CD8-positive, alpha-beta memory T cell (primary cell): ENCODE data around the gene CD209. TPM values are rescaled to one million over a fixed set of nuclear protein-coding genes. Genes with fewer than 3 reads are reported as not detected.

Experiments used
- CTCF ChIA-PET: fragments of 350-600 bp; sonication (Branson Sonifier 250); formaldehyde crosslinking; loops from one replicate; lab custom pipeline; 2021; ENCODE audit warnings: antibody characterized with exemption; lab: Charles Lee
- POLR2A ChIA-PET: fragments of 350-600 bp; sonication (Branson Sonifier 250); formaldehyde crosslinking; loops from one replicate; lab custom pipeline; 2021; ENCODE audit warnings: antibody characterized with exemption; lab: Charles Lee
- DNase-seq, 5 donors: peaks; one replicate each; pipeline versions ENCODE4 v3.0.0 to v3.0.0-alpha.2; 2020 to 2022; ENCODE audit warnings: mixed read lengths in 1 of 5
- H3K27ac ChIP-seq: one replicate; pipeline ENCODE4 v1.7.0; 2013; ENCODE audit warnings: low read depth, mild to moderate bottlenecking, low read length, moderate library complexity
- H3K27me3 ChIP-seq: 2 replicates; pipeline ENCODE4 v1.7.0; 2013; ENCODE audit warnings: low read length, mild to moderate bottlenecking; ENCODE audit not compliant: insufficient read depth, poor library complexity, severe bottlenecking
- H3K36me3 ChIP-seq: 2 replicates; pipeline ENCODE4 v1.7.0; 2013; ENCODE audit warnings: mild to moderate bottlenecking, low read length, moderate library complexity; ENCODE audit not compliant: insufficient read depth
- H3K4me1 ChIP-seq: 2 replicates; pipeline ENCODE4 v1.7.0; 2013; ENCODE audit warnings: mild to moderate bottlenecking, low read length, moderate library complexity; ENCODE audit not compliant: insufficient read depth
- H3K4me3 ChIP-seq: 2 replicates; pipeline ENCODE4 v1.7.0; 2013; ENCODE audit warnings: mild to moderate bottlenecking, low read length
- H3K9me3 ChIP-seq: 2 replicates; pipeline ENCODE4 v1.7.0; 2013; ENCODE audit warnings: mild to moderate bottlenecking, low read length
- H3K27ac Mint-ChIP-seq, 8 donors: one replicate each; pipeline ENCODE4 v1.8.0; 2020 to 2021; ENCODE audit warnings: mixed read lengths in 8 of 8, mild to moderate bottlenecking in 6 of 8, inconsistent platforms in 3 of 8, moderate library complexity in 3 of 8
- H3K27me3 Mint-ChIP-seq, 2 donors: one replicate each; pipeline ENCODE4 v1.8.0; 2020 to 2021; ENCODE audit warnings: mixed read lengths in 2 of 2, mild to moderate bottlenecking in 1 of 2, moderate library complexity in 1 of 2
- H3K36me3 Mint-ChIP-seq, 3 donors: one replicate each; pipeline ENCODE4 v1.8.0; 2020 to 2021; ENCODE audit warnings: mixed read lengths in 3 of 3, inconsistent platforms in 1 of 3, mild to moderate bottlenecking in 1 of 3
- H3K4me1 Mint-ChIP-seq, 3 donors: one replicate each; pipeline ENCODE4 v1.8.0; 2020 to 2021; ENCODE audit warnings: mixed read lengths in 3 of 3, inconsistent platforms in 1 of 3, mild to moderate bottlenecking in 1 of 3
- H3K4me3 Mint-ChIP-seq, 7 donors: one replicate each; pipeline ENCODE4 v1.8.0; 2020 to 2021; ENCODE audit warnings: mixed read lengths in 7 of 7, mild to moderate bottlenecking in 6 of 7, moderate library complexity in 4 of 7, inconsistent platforms in 2 of 7
- H3K9me3 Mint-ChIP-seq, 5 donors: one replicate each; pipeline ENCODE4 v1.8.0; 2020 to 2022; ENCODE audit warnings: mixed read lengths in 5 of 5, mild to moderate bottlenecking in 3 of 5, moderate library complexity in 2 of 5, inconsistent platforms in 1 of 5
- polyA plus RNA-seq: library from polyadenylated mRNA; unstranded; fragments of 300-500 nt; fragmentation: Illumina TruSeq; gene quantifications from one replicate; pipeline ENCODE4 v1.2.3, GENCODE V29; 2021
- total RNA-seq, 2 experiments: library from RNA; stranded (reverse); gene quantifications; one replicate each; pipeline ENCODE4 v1.2.3, GENCODE V29; 2021

Gene CD209
- total and polyA plus RNA-seq, 3 experiments from 2014 or later, result 0.16 to 0.28 TPM; not detected in 1

GRCh38 chr19:7779631-7780486, 32.5 kb upstream of the CD209 start:
- H3K4me3 Mint-ChIP-seq, result no peak overlapping the region
- POLR2A ChIA-PET, result no interaction called here
- H3K4me1 Mint-ChIP-seq, result no peaks in the 10 kb centered on the region
- Histone ChIP-seq H3K27me3 (no peaks in the 10 kb centered on the region), H3K9me3 (no peaks in the 10 kb centered on the region), H3K36me3 (no peaks in the 10 kb centered on the region), H3K4me1 (no peaks in the 10 kb centered on the region), H3K4me3 (no peak overlapping the region), H3K27ac (no peak overlapping the region)
- CTCF ChIA-PET, result no interaction called here
- no peak overlapping the region for H3K27ac Mint-ChIP-seq
- peaks cover 0 to 1% (median 0%) of the 10 kb centered on the region in 3 donors for H3K36me3 Mint-ChIP-seq
- H3K27me3 Mint-ChIP-seq, result peaks cover 24 to 45% of the 10 kb centered on the region in 2 donors
- no peak for DNase-seq
- H3K9me3 Mint-ChIP-seq, result peaks cover 0 to 2% (median 0%) of the 10 kb centered on the region in 5 donors

GRCh38 chr19:7778081-7778480, 30.7 kb upstream of the CD209 start:
- Mint-ChIP-seq H3K27ac (peak overlapping the region in 1 of 8 donors; percentile 55), H3K36me3 (no peaks in the 10 kb centered on the region), H3K27me3 (peaks cover 18 to 29% of the 10 kb centered on the region in 2 donors), H3K4me1 (peaks cover 1 to 5% (median 4%) of the 10 kb centered on the region in 3 donors), H3K9me3 (no peaks in the 10 kb centered on the region), H3K4me3 (no peak overlapping the region)
- no peaks in the 10 kb centered on the region for H3K9me3 ChIP-seq
- H3K27me3 ChIP-seq, result no peaks in the 10 kb centered on the region
- CTCF ChIA-PET, result interaction anchor here (0.7 kb wide), 1 partner anchor 97 kb away, joined by 3 read pairs; the partner anchor contains the start of gene TRAPPC5
- H3K36me3 ChIP-seq, result no peaks in the 10 kb centered on the region
- no peak overlapping the region for H3K27ac ChIP-seq
- H3K4me3 ChIP-seq, result no peak overlapping the region
- no peak for DNase-seq
- peaks cover 4% of the 10 kb centered on the region for H3K4me1 ChIP-seq
- POLR2A ChIA-PET, result no interaction called here

GRCh38 chr19:7775761-7776160, 28.4 kb upstream of the CD209 start:
- no peak overlapping the region for H3K4me3 Mint-ChIP-seq
- H3K4me1 Mint-ChIP-seq, result peaks cover 13 to 24% (median 21%) of the 10 kb centered on the region in 3 donors
- ChIA-PET POLR2A (no interaction called here), CTCF (no interaction called here)
- no peak for DNase-seq
- H3K27ac ChIP-seq, result no peak overlapping the region
- peaks cover 16% of the 10 kb centered on the region for H3K4me1 ChIP-seq
- no peaks in the 10 kb centered on the region for H3K9me3 ChIP-seq
- no peaks in the 10 kb centered on the region for H3K9me3 Mint-ChIP-seq
- H3K27me3 Mint-ChIP-seq, result peaks cover 7 to 14% of the 10 kb centered on the region in 2 donors
- H3K36me3 Mint-ChIP-seq, result no peaks in the 10 kb centered on the region
- H3K4me3 ChIP-seq, result no peak overlapping the region
- H3K27me3 ChIP-seq, result no peaks in the 10 kb centered on the region
- no peaks in the 10 kb centered on the region for H3K36me3 ChIP-seq
- no peak overlapping the region for H3K27ac Mint-ChIP-seq

GRCh38 chr19:7773841-7774240, 26.5 kb upstream of the CD209 start:
- Histone ChIP-seq H3K4me1 (peaks cover 16% of the 10 kb centered on the region), H3K9me3 (no peaks in the 10 kb centered on the region), H3K27me3 (no peaks in the 10 kb centered on the region), H3K4me3 (no peak overlapping the region), H3K36me3 (no peaks in the 10 kb centered on the region), H3K27ac (no peak overlapping the region)
- no peak for DNase-seq
- CTCF ChIA-PET, result interaction anchor here (0.6 to 1.1 kb wide), 2 partner anchors 93 to 423 kb away, joined by 3 read pairs; partner anchors contain the start of gene TRAPPC5
- peak overlapping the region in 1 of 7 donors; percentile 40 for H3K4me3 Mint-ChIP-seq
- POLR2A ChIA-PET, result no interaction called here
- H3K27me3 Mint-ChIP-seq, result peaks cover 7 to 11% of the 10 kb centered on the region in 2 donors
- no peaks in the 10 kb centered on the region for H3K36me3 Mint-ChIP-seq
- no peak overlapping the region for H3K27ac Mint-ChIP-seq
- no peaks in the 10 kb centered on the region for H3K9me3 Mint-ChIP-seq
- H3K4me1 Mint-ChIP-seq, result peaks cover 13 to 24% (median 21%) of the 10 kb centered on the region in 3 donors

- Mint-ChIP-seq H3K27ac (peak overlapping the region in 7 of 8 donors; percentile 10 to 92 (median 31)), H3K9me3 (no peaks in the 10 kb centered on the region), H3K27me3 (peaks cover 4 to 7% of the 10 kb centered on the region in 2 donors), H3K4me3 (peak overlapping the region; percentile 4 to 77 (median 61)), H3K36me3 (no peaks in the 10 kb centered on the region), H3K4me1 (peaks cover 13 to 24% (median 21%) of the 10 kb centered on the region in 3 donors)
- POLR2A ChIA-PET, result no interaction called here
- CTCF ChIA-PET, result interaction anchor here (1.1 kb wide), 1 partner anchor 92 kb away, joined by 3 read pairs; the partner anchor contains the start of gene TRAPPC5
- no peaks in the 10 kb centered on the region for H3K36me3 ChIP-seq
- H3K4me3 ChIP-seq, result no peak overlapping the region
- no peaks in the 10 kb centered on the region for H3K9me3 ChIP-seq
- no peaks in the 10 kb centered on the region for H3K27me3 ChIP-seq
- DNase-seq, result no peak
- H3K4me1 ChIP-seq, result peaks cover 16% of the 10 kb centered on the region
- no peak overlapping the region for H3K27ac ChIP-seq
Measured at GRCh38 chr19:7772752-7773291, 25.5 kb upstream of the CD209 start.

- ChIA-PET CTCF (interaction anchor here (1.8 kb wide), 1 partner anchor 90 kb away, joined by 4 read pairs; the partner anchor contains the start of gene TRAPPC5), POLR2A (no interaction called here)
- Histone ChIP-seq H3K4me3 (no peak overlapping the region), H3K36me3 (no peaks in the 10 kb centered on the region), H3K4me1 (peaks cover 16% of the 10 kb centered on the region), H3K27me3 (no peaks in the 10 kb centered on the region), H3K9me3 (no peaks in the 10 kb centered on the region), H3K27ac (no peak overlapping the region)
- no peak overlapping the region for H3K27ac Mint-ChIP-seq
- H3K27me3 Mint-ChIP-seq, result peaks cover 3 to 7% of the 10 kb centered on the region in 2 donors
- H3K4me3 Mint-ChIP-seq, result no peak overlapping the region
- DNase-seq, result no peak
- peaks cover 13 to 24% (median 21%) of the 10 kb centered on the region in 3 donors for H3K4me1 Mint-ChIP-seq
- H3K36me3 Mint-ChIP-seq, result no peaks in the 10 kb centered on the region
- H3K9me3 Mint-ChIP-seq, result no peaks in the 10 kb centered on the region
Measured at GRCh38 chr19:7771072-7771471, 23.7 kb upstream of the CD209 start.

- H3K27ac Mint-ChIP-seq, result peak overlapping the region in 1 of 8 donors; percentile 51
- Histone ChIP-seq H3K4me3 (no peak overlapping the region), H3K9me3 (no peaks in the 10 kb centered on the region), H3K27me3 (no peaks in the 10 kb centered on the region), H3K27ac (no peak overlapping the region), H3K36me3 (no peaks in the 10 kb centered on the region), H3K4me1 (peaks cover 16% of the 10 kb centered on the region)
- POLR2A ChIA-PET, result no interaction called here
- H3K36me3 Mint-ChIP-seq, result no peaks in the 10 kb centered on the region
- no peak for DNase-seq
- H3K9me3 Mint-ChIP-seq, result no peaks in the 10 kb centered on the region
- H3K4me1 Mint-ChIP-seq, result peaks cover 13 to 24% (median 21%) of the 10 kb centered on the region in 3 donors
- H3K27me3 Mint-ChIP-seq, result peaks cover 1 to 4% of the 10 kb centered on the region in 2 donors
- no peak overlapping the region for H3K4me3 Mint-ChIP-seq
- CTCF ChIA-PET, result no interaction called here
Measured at GRCh38 chr19:7769171-7769570, 21.8 kb upstream of the CD209 start.

- DNase-seq, result no peak
- CTCF ChIA-PET, result interaction anchor here (1.1 kb wide), 1 partner anchor 86 kb away, joined by 3 read pairs; the partner anchor contains the start of gene TRAPPC5
- H3K27me3 Mint-ChIP-seq, result peaks cover 6 to 13% of the 10 kb centered on the region in 2 donors
Measured at GRCh38 chr19:7767487-7767886, 20.2 kb upstream of the CD209 start.

More at GRCh38 chr19:7767487-7767886, 20.2 kb upstream of the CD209 start:
- Histone ChIP-seq H3K36me3 (no peaks in the 10 kb centered on the region), H3K27me3 (no peaks in the 10 kb centered on the region), H3K9me3 (no peaks in the 10 kb centered on the region), H3K4me1 (peaks cover 6% of the 10 kb centered on the region), H3K4me3 (no peak overlapping the region), H3K27ac (no peak overlapping the region)
- Mint-ChIP-seq H3K36me3 (peaks cover 0 to 2% (median 0%) of the 10 kb centered on the region in 3 donors), H3K4me3 (no peak overlapping the region), H3K27ac (no peak overlapping the region), H3K9me3 (no peaks in the 10 kb centered on the region), H3K4me1 (peaks cover 6 to 13% (median 11%) of the 10 kb centered on the region in 3 donors)
- POLR2A ChIA-PET, result no interaction called here
